Epithelial cell of esophagus (primary cell): Measurements from ENCODE around the gene RNF166.

Source experiments
- DNase-seq: peaks from one replicate; pipeline ENCODE4 v3.0.0; 2010; ENCODE audit warnings: low read depth
- H3K4me3 ChIP-seq: 2 replicates; pipeline ENCODE4 v1.5.1; 2011; ENCODE audit warnings: mild to moderate bottlenecking, low read length, control low read depth
- CTCF ChIP-seq: IDR thresholded peaks from 2 replicates; pipeline ENCODE4 v1.5.1; 2011; ENCODE audit warnings: low read depth, mild to moderate bottlenecking, low read length, control low read depth, inconsistent platforms; ENCODE audit not compliant: insufficient read depth; ENCODE audit errors: missing control alignments

The RNF166 gene

GRCh38 chr16:88713054-88713453, 6.8 kb upstream of the RNF166 start:
- DNase-seq = no peak
- no peak for TF ChIP-seq CTCF
- H3K4me3 ChIP-seq = no peak overlapping the region

- no peak for TF ChIP-seq CTCF
- no peak overlapping the region for H3K4me3 ChIP-seq
- no peak for DNase-seq
These were observed 6.3 kb upstream of the RNF166 start for GRCh38 chr16:88712362-88712979.

- DNase-seq = no peak
- no peak for TF ChIP-seq CTCF
- no peak overlapping the region for H3K4me3 ChIP-seq
These were observed 5.6 kb upstream of the RNF166 start for GRCh38 chr16:88711750-88712340.

GRCh38 chr16:88710556-88710955, 4.3 kb upstream of the RNF166 start:
- no peak overlapping the region for H3K4me3 ChIP-seq
- TF ChIP-seq CTCF = no peak
- DNase-seq = no peak

- DNase-seq = no peak
- no peak for TF ChIP-seq CTCF
- peak overlapping the region; percentile 96 for H3K4me3 ChIP-seq
These were observed 988 bp upstream of the RNF166 start for GRCh38 chr16:88706965-88707826.

- peak overlapping the region; percentile 48 for H3K4me3 ChIP-seq
- no peak for TF ChIP-seq CTCF
- no peak for DNase-seq
These were observed 393 bp downstream of the RNF166 start for GRCh38 chr16:88705801-88706228.
